Activated CD4-positive, alpha-beta T cell treated with anti-CD3 and anti-CD28 coated beads, Interleukin-2, amount 50 U/mL, for 1 hour (primary cell): ENCODE results near the gene CACNB4.
A peak's percentile ranks its signal among the peaks of the same experiment; 100 is the strongest.

Source experiments
- DNase-seq: peaks from one replicate; pipeline ENCODE4 v3.0.0-alpha.2; 2020

Gene CACNB4

GRCh38 chr2:151845481-151845880 lies 253.4 kb downstream of the CACNB4 start:
- DNase-seq = no peak

DNA sequence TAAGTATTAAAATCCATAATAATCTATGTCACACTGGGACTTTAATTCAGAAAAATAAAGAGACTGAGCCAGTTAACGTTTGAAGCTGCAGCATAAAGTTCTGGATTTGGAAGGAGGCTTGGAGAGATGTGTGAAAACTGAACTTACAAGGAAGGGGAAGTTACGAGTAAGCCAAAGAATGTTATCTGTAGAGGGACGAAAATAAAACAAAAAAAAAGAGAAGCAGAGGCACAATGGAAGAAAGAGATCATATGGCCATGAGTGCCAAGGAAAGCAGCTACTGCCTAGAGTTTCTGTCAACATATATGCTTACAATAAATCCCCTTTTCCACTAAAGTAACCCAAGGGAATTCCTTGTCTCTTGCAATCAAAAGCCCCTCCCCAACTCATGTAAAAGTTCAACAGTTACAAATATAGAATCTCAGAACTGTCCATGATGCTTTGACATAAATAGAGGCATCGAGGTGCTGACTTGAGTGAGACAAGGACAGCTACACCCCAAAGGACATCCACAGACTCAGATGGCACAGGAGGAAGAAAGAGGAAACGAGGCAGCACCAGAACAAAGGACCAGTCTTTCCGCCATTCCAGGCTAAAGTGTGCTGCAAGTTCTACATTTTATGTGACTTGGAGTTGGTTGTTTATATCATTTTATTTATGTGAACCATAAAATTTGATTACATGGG lies 254.5 kb downstream of the CACNB4 start:
- DNase-seq = no peak

GRCh38 chr2:151843691-151844061 lies 255.2 kb downstream of the CACNB4 start:
- DNase-seq = no peak

GRCh38 chr2:151842830-151843690 lies 255.8 kb downstream of the CACNB4 start:
- no peak for DNase-seq

DNA sequence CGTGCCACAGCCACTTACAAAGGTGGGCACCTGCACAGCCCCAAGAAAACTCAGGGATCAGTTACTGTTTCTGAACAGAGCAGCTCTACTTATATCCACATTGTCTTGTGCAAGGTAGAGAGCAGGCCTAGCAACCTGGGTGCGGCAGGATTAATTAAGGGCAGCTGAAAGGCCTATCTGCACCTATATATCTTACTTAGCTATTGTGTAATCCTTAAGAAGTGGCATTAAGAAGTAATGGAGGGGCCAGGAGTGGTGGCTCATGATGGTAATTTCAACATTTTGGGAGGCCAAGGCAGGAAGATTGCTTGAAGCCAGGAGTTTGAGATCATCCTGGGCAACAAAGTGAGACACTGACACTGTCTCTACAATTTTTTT lies 257.8 kb downstream of the CACNB4 start:
- no peak for DNase-seq

- DNase-seq = no peak
Observed at GRCh38 chr2:151840216-151841046, 258.4 kb downstream of the CACNB4 start.

GRCh38 chr2:151837926-151838325 lies 260.9 kb downstream of the CACNB4 start:
- no peak for DNase-seq

DNA sequence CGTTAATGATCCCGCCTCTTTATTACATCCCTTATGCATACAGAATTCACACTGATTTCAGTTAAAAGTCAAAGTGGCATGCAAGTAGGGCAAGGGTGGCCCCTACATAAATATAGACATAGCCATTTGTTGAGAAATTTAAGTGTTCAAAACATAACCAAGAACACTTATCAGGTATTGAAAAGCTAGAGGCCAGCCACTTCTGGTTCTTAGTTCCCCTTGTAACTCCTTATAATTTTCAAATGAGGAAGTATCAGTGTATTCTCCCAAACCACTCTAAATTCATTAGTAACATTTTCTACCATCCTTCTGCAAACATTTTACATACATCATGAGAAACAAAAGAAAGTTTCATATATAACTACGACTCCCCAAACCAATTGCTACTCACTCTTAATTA lies 264.9 kb downstream of the CACNB4 start:
- DNase-seq = no peak

- no peak for DNase-seq
Observed at GRCh38 chr2:151830961-151831360, 267.9 kb downstream of the CACNB4 start.

DNA sequence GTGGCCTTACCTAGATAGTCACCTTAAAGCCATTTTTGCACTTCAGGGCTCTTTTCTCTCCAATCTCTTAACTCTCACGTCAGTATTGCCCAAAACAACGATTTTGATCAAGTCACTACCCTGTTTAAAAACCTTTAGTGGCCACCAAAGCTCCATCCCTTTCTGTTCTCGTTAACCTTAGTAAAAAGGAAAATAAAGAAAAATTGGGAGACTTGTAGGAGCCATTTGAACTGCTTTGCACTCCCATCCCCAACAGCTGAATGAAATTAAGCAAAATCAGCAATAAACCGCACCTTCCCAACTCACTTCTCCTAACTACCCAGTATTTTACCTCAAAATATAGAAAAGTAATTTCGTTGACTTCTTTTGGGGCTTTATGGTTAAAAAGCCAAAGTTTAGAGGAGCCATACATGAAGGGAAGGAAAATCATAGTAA lies 269.9 kb downstream of the CACNB4 start:
- no peak for DNase-seq

GRCh38 chr2:151828143-151828889 lies 270.5 kb downstream of the CACNB4 start, which contains the start of gene ARL5A:
Gene ARL5A (minus strand): TSS chr2:151828421. CDS start chr2:151828176, 245 bp downstream.
- DNase-seq = peak; percentile 93

GRCh38 chr2:151827564-151828142 lies 271.2 kb downstream of the CACNB4 start:
- no peak for DNase-seq

GRCh38 chr2:151826737-151827157 lies 272.1 kb downstream of the CACNB4 start:
- DNase-seq = no peak

- no peak for DNase-seq
Observed at GRCh38 chr2:151824886-151825285, 274.0 kb downstream of the CACNB4 start.

- DNase-seq = no peak
Observed at GRCh38 chr2:151823651-151824050, 275.2 kb downstream of the CACNB4 start.

DNA sequence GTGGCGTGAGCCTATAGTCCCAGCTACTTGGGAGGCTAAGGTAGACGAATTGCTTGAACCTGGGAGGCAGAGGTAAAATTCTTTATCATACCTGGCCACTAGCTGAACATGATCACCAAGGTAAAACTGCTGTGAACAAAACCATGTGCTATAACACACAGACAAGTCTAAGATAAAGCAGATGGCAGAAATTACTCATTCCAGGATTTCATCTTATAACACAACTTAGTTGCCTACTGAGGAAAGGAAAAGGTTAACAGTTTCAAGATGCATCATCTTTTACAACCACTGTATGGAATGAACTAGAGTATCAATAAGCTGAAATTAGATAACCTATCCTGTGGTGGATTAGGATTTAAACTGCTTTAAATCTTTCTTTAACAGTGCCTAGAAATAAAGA lies 278.9 kb downstream of the CACNB4 start:
- DNase-seq = no peak

DNA sequence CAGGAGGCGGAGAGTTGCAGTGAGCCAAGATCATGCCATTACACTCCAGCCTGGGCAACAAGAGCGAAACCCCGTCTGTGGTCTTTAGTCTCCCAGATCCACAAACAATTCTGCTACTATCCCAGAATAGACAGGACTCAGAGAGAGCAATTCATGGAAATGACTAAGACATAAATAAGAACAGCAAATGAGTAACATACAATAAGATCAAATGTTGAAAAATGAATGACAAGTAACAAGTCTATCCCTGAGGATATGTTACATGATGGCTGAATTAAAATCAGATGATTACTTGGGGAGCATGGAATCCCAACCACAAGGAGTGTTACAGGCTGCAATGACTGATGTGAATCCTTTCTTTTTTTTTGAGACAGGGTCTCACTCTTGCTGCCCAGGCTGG lies 280.9 kb downstream of the CACNB4 start:
- no peak for DNase-seq

GRCh38 chr2:151816843-151817242 lies 282.0 kb downstream of the CACNB4 start:
- DNase-seq = no peak

GRCh38 chr2:151815821-151816489 lies 282.9 kb downstream of the CACNB4 start:
- no peak for DNase-seq

- no peak for DNase-seq
Observed at GRCh38 chr2:151810489-151810888, 288.4 kb downstream of the CACNB4 start.

GRCh38 chr2:151809073-151809383 lies 289.8 kb downstream of the CACNB4 start:
- no peak for DNase-seq
